ENCODE measurements around the gene IL1RAPL2. TPM values are rescaled to one million over a fixed set of nuclear protein-coding genes. Genes with fewer than 3 reads are reported as not detected.

The IL1RAPL2 gene
- total and polyA plus RNA-seq, 2 donors (not counting 1 experiment from before 2014, with no cell fraction given), result not detected

- no peaks in the 10 kb centered on the region for H3K36me3 ChIP-seq (replicated peaks in 1 of 2; ENCODE audit: control extremely low read depth in 1 of 2, control insufficient read depth in 1 of 2, extremely low read depth in 1 of 2, insufficient read depth in 2 of 2, low read length in 1 of 2)
- CTCF ChIA-PET, result no interaction called here
- no peaks in the 10 kb centered on the region for H3K9me3 ChIP-seq (ENCODE audit: control extremely low read depth in 1 of 3, control insufficient read depth in 2 of 3, insufficient read depth in 1 of 3, low read length in 2 of 3)
- H4K20me1 ChIP-seq (ENCODE audit: control insufficient read depth, insufficient read depth, low read length, poor library complexity, severe bottlenecking), result no peaks in the 10 kb centered on the region
- no peak overlapping the region for H3K27ac Mint-ChIP-seq
- intact Hi-C loops (cut with micrococcal nuclease), result no loop called here
- H3K4me3 ChIP-seq (ENCODE audit: control extremely low read depth in 1 of 5, extremely low read depth in 1 of 5, insufficient read depth in 1 of 5, low read depth in 2 of 5, low read length in 4 of 5), result no peak overlapping the region
- H3K9ac ChIP-seq (ENCODE audit: low read length), result no peak overlapping the region
- H3K4me1 Mint-ChIP-seq, result no peaks in the 10 kb centered on the region
- H3K27me3 Mint-ChIP-seq, result no peaks in the 10 kb centered on the region
- H2AFZ ChIP-seq (ENCODE audit: insufficient read depth, low read depth, low read length, poor library complexity, severe bottlenecking), result no peak overlapping the region
- H3K27me3 ChIP-seq (replicated peaks in 1 of 4; ENCODE audit: control extremely low read depth in 1 of 4, control insufficient read depth in 3 of 4, insufficient read depth in 4 of 4, low read length in 3 of 4), result no peaks in the 10 kb centered on the region
- H3K79me2 ChIP-seq (ENCODE audit: control insufficient read depth, insufficient read depth, low read length), result no peaks in the 10 kb centered on the region
- DNase-seq (no peak), ATAC-seq (ENCODE audit: low read depth) (no peak)
- no peak overlapping the region for H3K4me3 Mint-ChIP-seq
- H3K4me2 ChIP-seq (replicated peaks; ENCODE audit: low read depth, low read length, poor library complexity, severe bottlenecking), result no peak overlapping the region
- TF ChIP-seq EZH2 (IDR thresholded peaks at IDR 0.05; ENCODE audit: borderline replicate concordance, insufficient read depth, low read depth, low read length, poor library complexity, severe bottlenecking), result no peak
- no peak for TF ChIP-seq CTCF (IDR thresholded peaks at IDR 0.05)
- H3K9me3 Mint-ChIP-seq (ENCODE audit: insufficient read depth), result no peaks in the 10 kb centered on the region
- no peaks in the 10 kb centered on the region for H3K4me1 ChIP-seq (ENCODE audit: control insufficient read depth in 2 of 2, insufficient read depth in 2 of 2, low read length in 2 of 2)
- H3K27ac ChIP-seq (ENCODE audit: low read length in 2 of 2), result no peak overlapping the region
- POLR2A ChIA-PET, result no interaction called here
- WGBS (ENCODE audit: insufficient coverage), result no CpG with 5 or more reads among the region's 1 CpG
These were observed 922.7 kb downstream of the IL1RAPL2 start for GRCh38 chrX:105488716-105489115.

GRCh38 chrX:105495376-105495775 lies 929.4 kb downstream of the IL1RAPL2 start:
- intact Hi-C loops (cut with micrococcal nuclease), result no loop called here
- H3K27me3 Mint-ChIP-seq, result no peaks in the 10 kb centered on the region

More at GRCh38 chrX:105495376-105495775, 929.4 kb downstream of the IL1RAPL2 start:
- Histone ChIP-seq H3K4me2 (replicated peaks; ENCODE audit: low read depth, low read length, poor library complexity, severe bottlenecking) (no peak overlapping the region), H3K9me3 (ENCODE audit: control extremely low read depth in 1 of 3, control insufficient read depth in 2 of 3, insufficient read depth in 1 of 3, low read length in 2 of 3) (no peaks in the 10 kb centered on the region), H3K79me2 (ENCODE audit: control insufficient read depth, insufficient read depth, low read length) (no peaks in the 10 kb centered on the region), H3K27me3 (replicated peaks in 1 of 4; ENCODE audit: control extremely low read depth in 1 of 4, control insufficient read depth in 3 of 4, insufficient read depth in 4 of 4, low read length in 3 of 4) (no peaks in the 10 kb centered on the region), H3K4me1 (ENCODE audit: control insufficient read depth in 2 of 2, insufficient read depth in 2 of 2, low read length in 2 of 2) (no peaks in the 10 kb centered on the region), H2AFZ (ENCODE audit: insufficient read depth, low read depth, low read length, poor library complexity, severe bottlenecking) (no peak overlapping the region), H3K27ac (ENCODE audit: low read length in 2 of 2) (no peak overlapping the region), H3K4me3 (ENCODE audit: control extremely low read depth in 1 of 5, extremely low read depth in 1 of 5, insufficient read depth in 1 of 5, low read depth in 2 of 5, low read length in 4 of 5) (no peak overlapping the region), H3K9ac (ENCODE audit: low read length) (no peak overlapping the region), H3K36me3 (replicated peaks in 1 of 2; ENCODE audit: control extremely low read depth in 1 of 2, control insufficient read depth in 1 of 2, extremely low read depth in 1 of 2, insufficient read depth in 2 of 2, low read length in 1 of 2) (no peaks in the 10 kb centered on the region), H4K20me1 (ENCODE audit: control insufficient read depth, insufficient read depth, low read length, poor library complexity, severe bottlenecking) (no peaks in the 10 kb centered on the region)
- POLR2A ChIA-PET, result no interaction called here
- TF ChIP-seq EZH2 (IDR thresholded peaks at IDR 0.05; ENCODE audit: borderline replicate concordance, insufficient read depth, low read depth, low read length, poor library complexity, severe bottlenecking) (no peak), CTCF (IDR thresholded peaks at IDR 0.05) (no peak)
- H3K9me3 Mint-ChIP-seq (ENCODE audit: insufficient read depth), result no peaks in the 10 kb centered on the region
- CTCF ChIA-PET, result no interaction called here
- ATAC-seq (ENCODE audit: low read depth), result no peak
- DNase-seq, result no peak
- no peak overlapping the region for H3K27ac Mint-ChIP-seq
- no peaks in the 10 kb centered on the region for H3K4me1 Mint-ChIP-seq
- no peak overlapping the region for H3K4me3 Mint-ChIP-seq

All from B cell (primary cell).